Neural cell (in vitro differentiated cells): ENCODE measurements around the gene LDLRAD4. TPM values are rescaled to one million over a fixed set of nuclear protein-coding genes. Genes with fewer than 3 reads are reported as not detected.

Source experiments
- H2AFZ ChIP-seq: fragments of 200-600, 300-800 bp; sonication (generic), shearing (Covaris generic); 2 replicates; pipeline ENCODE4 v1.6.0; 2014; ENCODE audit warnings: low read depth, mild to moderate bottlenecking, antibody characterized with exemption, low read length, moderate library complexity
- H3F3A ChIP-seq: fragments of 200-600 bp; shearing (Covaris generic); 2 replicates; pipeline ENCODE4 v1.6.1; 2016; ENCODE audit warnings: mild to moderate bottlenecking, moderate library complexity, mixed read lengths, antibody characterized with exemption, low read length; ENCODE audit not compliant: insufficient read depth, poor library complexity, severe bottlenecking
- H3K27ac ChIP-seq: fragments of 200-600, 300-800 bp; sonication (generic), shearing (Covaris generic); 2 replicates; pipeline ENCODE4 v1.5.1; 2014; ENCODE audit warnings: mild to moderate bottlenecking, low read length, moderate library complexity
- H3K27me3 ChIP-seq: fragments of 300-800, 200-600 bp; sonication (generic), shearing (Covaris generic); 2 replicates; pipeline ENCODE4 v1.6.0; 2014; ENCODE audit warnings: mild to moderate bottlenecking, low read depth, low read length, moderate library complexity; ENCODE audit not compliant: insufficient read depth
- H3K36me3 ChIP-seq: fragments of 300-800, 200-600 bp; sonication (generic), shearing (Covaris generic); 2 replicates; pipeline ENCODE4 v1.5.1; 2014; ENCODE audit warnings: mild to moderate bottlenecking, antibody characterized with exemption, low read length, moderate library complexity; ENCODE audit not compliant: insufficient read depth
- H3K4me2 ChIP-seq: fragments of 300-800, 200-600 bp; sonication (generic), shearing (Covaris generic); 2 replicates; pipeline ENCODE4 v1.6.0; 2014; ENCODE audit warnings: mild to moderate bottlenecking, low read length
- H3K4me3 ChIP-seq: fragments of 300-800, 200-600 bp; sonication (generic), shearing (Covaris generic); 2 replicates; pipeline ENCODE4 v1.5.1; 2014; ENCODE audit warnings: mild to moderate bottlenecking, low read length, moderate library complexity
- H3K79me2 ChIP-seq: fragments of 200-600 bp; shearing (Covaris generic); replicated peaks from 2 replicates; pipeline ENCODE4 v1.6.0; 2014; ENCODE audit warnings: mild to moderate bottlenecking, low read length, moderate library complexity; ENCODE audit not compliant: insufficient read depth
- H3K9ac ChIP-seq: fragments of 300-800, 200-600 bp; sonication (generic), shearing (Covaris generic); 2 replicates; pipeline ENCODE4 v1.6.1; 2016; ENCODE audit warnings: mild to moderate bottlenecking, low read length, mixed read lengths
- H3K9me2 ChIP-seq: fragments of 200-600 bp; shearing (Covaris generic); 2 replicates; pipeline ENCODE4 v1.6.1; 2016; ENCODE audit warnings: mild to moderate bottlenecking, low read length, mixed read lengths; ENCODE audit not compliant: insufficient read depth
- H3K9me3 ChIP-seq: fragments of 200-600, 300-800 bp; sonication (generic), shearing (Covaris generic); 2 replicates; pipeline ENCODE4 v1.6.1; 2016; ENCODE audit warnings: mild to moderate bottlenecking, mixed run types, low read length, moderate library complexity, mixed read lengths
- H4K20me1 ChIP-seq: fragments of 200-600 bp; shearing (Covaris generic); 2 replicates; pipeline ENCODE4 v1.6.1; 2016; ENCODE audit warnings: mild to moderate bottlenecking, mixed run types; ENCODE audit not compliant: insufficient read depth
- CTCF ChIP-seq: fragments of 450-650 bp; IDR thresholded peaks from 2 replicates; pipeline ENCODE4 v1.5.1; 2014; ENCODE audit warnings: antibody characterized with exemption, mild to moderate bottlenecking, moderate library complexity; ENCODE audit not compliant: poor library complexity, severe bottlenecking
- EP300 ChIP-seq: fragments of 450-650 bp; conservative IDR thresholded peaks from 2 replicates; pipeline ENCODE4 v1.6.1; 2014; ENCODE audit warnings: antibody characterized with exemption, mild to moderate bottlenecking, moderate library complexity; ENCODE audit not compliant: poor library complexity, severe bottlenecking
- EZH2 ChIP-seq: fragments of 200-600, 300-800 bp; shearing (Covaris generic), sonication (generic); IDR thresholded peaks from 2 replicates; pipeline ENCODE4 v1.6.1; 2014; ENCODE audit warnings: antibody characterized with exemption, low read length, borderline replicate concordance, mild to moderate bottlenecking; ENCODE audit not compliant: insufficient read depth, poor library complexity, severe bottlenecking
- MXI1 ChIP-seq: fragments of 450-650 bp; conservative IDR thresholded peaks from 2 replicates; pipeline ENCODE4 v1.6.1; 2014; ENCODE audit warnings: antibody characterized with exemption, mild to moderate bottlenecking; ENCODE audit not compliant: poor library complexity, severe bottlenecking
- POLR2AphosphoS5 ChIP-seq: IDR thresholded peaks from 2 replicates; pipeline ENCODE4 v1.6.1; 2012
- RAD21 ChIP-seq: fragments of 450-650 bp; conservative IDR thresholded peaks from 2 replicates; pipeline ENCODE4 v1.6.1; 2014; ENCODE audit warnings: antibody characterized with exemption, mild to moderate bottlenecking, moderate library complexity
- SMC3 ChIP-seq: fragments of 450-650 bp; conservative IDR thresholded peaks from 2 replicates; pipeline ENCODE4 v1.6.1; 2014; ENCODE audit warnings: antibody characterized with exemption, mild to moderate bottlenecking, moderate library complexity; ENCODE audit not compliant: poor library complexity
- TAF1 ChIP-seq: IDR thresholded peaks from 2 replicates; pipeline ENCODE4 v1.6.1; 2012; ENCODE audit warnings: low read depth
- polyA plus RNA-seq: library from polyadenylated mRNA; depleted of rRNA; stranded (reverse); fragments of >200 nt; gene quantifications from 2 replicates; pipeline ENCODE4 v1.2.3, GENCODE V29; 2014
- TF ChIP-seq, protein P1 (sequence below): IDR thresholded peaks from 2 replicates; pipeline ENCODE4 v1.6.1; 2012; ENCODE audit warnings: borderline replicate concordance

LDLRAD4 gene
- polyA plus RNA-seq, 1 donor from 2014 or later: 3.7 TPM

GRCh38 chr18:13291299-13291698 lies 72.7 kb downstream of the LDLRAD4 start:
- no peak overlapping the region for H3K4me2 ChIP-seq
- no peak overlapping the region for H3K9ac ChIP-seq
- H3K27ac ChIP-seq: no peak overlapping the region
- no peaks in the 10 kb centered on the region for H3K9me3 ChIP-seq
- H3F3A ChIP-seq: no peaks in the 10 kb centered on the region
- no peaks in the 10 kb centered on the region for H4K20me1 ChIP-seq
- TF ChIP-seq CTCF: no peak
- TF ChIP-seq, protein P1, sequence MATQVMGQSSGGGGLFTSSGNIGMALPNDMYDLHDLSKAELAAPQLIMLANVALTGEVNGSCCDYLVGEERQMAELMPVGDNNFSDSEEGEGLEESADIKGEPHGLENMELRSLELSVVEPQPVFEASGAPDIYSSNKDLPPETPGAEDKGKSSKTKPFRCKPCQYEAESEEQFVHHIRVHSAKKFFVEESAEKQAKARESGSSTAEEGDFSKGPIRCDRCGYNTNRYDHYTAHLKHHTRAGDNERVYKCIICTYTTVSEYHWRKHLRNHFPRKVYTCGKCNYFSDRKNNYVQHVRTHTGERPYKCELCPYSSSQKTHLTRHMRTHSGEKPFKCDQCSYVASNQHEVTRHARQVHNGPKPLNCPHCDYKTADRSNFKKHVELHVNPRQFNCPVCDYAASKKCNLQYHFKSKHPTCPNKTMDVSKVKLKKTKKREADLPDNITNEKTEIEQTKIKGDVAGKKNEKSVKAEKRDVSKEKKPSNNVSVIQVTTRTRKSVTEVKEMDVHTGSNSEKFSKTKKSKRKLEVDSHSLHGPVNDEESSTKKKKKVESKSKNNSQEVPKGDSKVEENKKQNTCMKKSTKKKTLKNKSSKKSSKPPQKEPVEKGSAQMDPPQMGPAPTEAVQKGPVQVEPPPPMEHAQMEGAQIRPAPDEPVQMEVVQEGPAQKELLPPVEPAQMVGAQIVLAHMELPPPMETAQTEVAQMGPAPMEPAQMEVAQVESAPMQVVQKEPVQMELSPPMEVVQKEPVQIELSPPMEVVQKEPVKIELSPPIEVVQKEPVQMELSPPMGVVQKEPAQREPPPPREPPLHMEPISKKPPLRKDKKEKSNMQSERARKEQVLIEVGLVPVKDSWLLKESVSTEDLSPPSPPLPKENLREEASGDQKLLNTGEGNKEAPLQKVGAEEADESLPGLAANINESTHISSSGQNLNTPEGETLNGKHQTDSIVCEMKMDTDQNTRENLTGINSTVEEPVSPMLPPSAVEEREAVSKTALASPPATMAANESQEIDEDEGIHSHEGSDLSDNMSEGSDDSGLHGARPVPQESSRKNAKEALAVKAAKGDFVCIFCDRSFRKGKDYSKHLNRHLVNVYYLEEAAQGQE: no peak
- no peak for TF ChIP-seq EZH2
- no peak for TF ChIP-seq MXI1
- TF ChIP-seq TAF1: no peak
- TF ChIP-seq EP300: no peak
- no peak for TF ChIP-seq SMC3
- TF ChIP-seq POLR2AphosphoS5: no peak
- TF ChIP-seq RAD21: no peak
- no peaks in the 10 kb centered on the region for H3K27me3 ChIP-seq
- H2AFZ ChIP-seq: no peak overlapping the region
- H3K36me3 ChIP-seq: no peaks in the 10 kb centered on the region
- no peak overlapping the region for H3K4me3 ChIP-seq
- no peaks in the 10 kb centered on the region for H3K79me2 ChIP-seq
- H3K9me2 ChIP-seq: no peaks in the 10 kb centered on the region

DNA sequence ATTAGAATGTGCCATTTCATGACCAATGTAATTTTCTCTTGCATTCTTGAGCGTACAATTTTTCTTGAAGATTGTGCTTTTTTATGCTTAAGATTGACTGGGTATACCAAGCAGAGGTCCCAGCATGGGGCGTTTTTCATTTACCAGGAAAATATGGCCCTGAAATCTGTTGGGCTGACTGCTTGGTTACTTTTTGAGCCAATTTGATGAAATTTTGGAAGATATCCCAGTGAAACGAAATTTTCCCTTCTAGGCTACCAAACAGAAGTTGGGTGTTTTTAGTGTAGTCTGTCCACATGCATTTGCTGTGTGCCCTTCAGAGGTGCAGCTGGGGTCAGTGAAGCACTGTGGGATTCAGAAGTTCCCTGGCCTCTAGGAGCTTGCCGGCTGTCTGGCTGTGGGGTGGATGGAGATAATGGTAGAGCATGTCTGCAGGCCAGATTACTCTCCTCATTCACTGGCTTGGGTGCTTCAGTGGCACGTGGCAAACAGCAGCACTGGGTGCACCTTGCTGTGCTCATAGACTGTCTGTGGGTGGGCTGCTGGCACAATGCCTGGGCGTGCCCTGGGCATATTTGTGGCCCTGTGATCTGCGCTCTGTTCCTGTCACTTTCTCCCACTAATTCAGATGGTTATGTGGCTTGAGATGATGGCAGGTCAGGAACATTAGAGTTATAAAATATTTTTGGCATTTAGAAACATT lies 73.3 kb downstream of the LDLRAD4 start:
- Histone ChIP-seq H3K79me2 (no peaks in the 10 kb centered on the region), H3K4me2 (no peak overlapping the region), H3K4me3 (no peak overlapping the region), H3F3A (no peaks in the 10 kb centered on the region), H3K27ac (no peak overlapping the region), H3K27me3 (no peaks in the 10 kb centered on the region), H3K9me3 (no peaks in the 10 kb centered on the region), H3K9me2 (no peaks in the 10 kb centered on the region), H4K20me1 (no peaks in the 10 kb centered on the region), H2AFZ (no peak overlapping the region), H3K9ac (no peak overlapping the region), H3K36me3 (no peaks in the 10 kb centered on the region)
- no peak for TF ChIP-seq MXI1
- TF ChIP-seq, protein P1: no peak
